Activated naive CD4-positive, alpha-beta T cell treated with Interleukin-2 at 50 U/mL for 16 hours (primary cell): ENCODE results near the gene ANGPTL2.

Source experiments
- DNase-seq: peaks from one replicate; pipeline ENCODE4 v3.0.0-alpha.2; 2020

Gene ANGPTL2

GRCh38 chr9:127067603-127068220 lies 54.7 kb downstream of the ANGPTL2 start:
- no peak for DNase-seq

DNA sequence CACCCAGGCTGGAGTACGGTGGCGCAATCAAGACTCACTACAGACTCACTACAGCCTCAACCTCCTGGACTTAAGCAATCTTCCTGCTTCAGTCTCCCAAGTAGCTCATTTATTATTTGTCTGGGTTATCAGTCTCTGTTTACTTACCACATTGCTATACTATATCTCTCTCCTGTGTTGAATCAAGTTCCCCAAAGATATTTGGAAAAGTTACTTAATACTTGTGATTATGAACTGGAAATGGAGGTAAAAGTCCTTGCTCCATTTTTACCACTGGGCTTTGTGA lies 55.6 kb downstream of the ANGPTL2 start:
- DNase-seq, result no peak

- DNase-seq, result no peak
Observed at GRCh38 chr9:127066060-127066850, 56.2 kb downstream of the ANGPTL2 start.

- DNase-seq, result no peak
Observed at GRCh38 chr9:127065592-127065991, 56.8 kb downstream of the ANGPTL2 start.

GRCh38 chr9:127064335-127064734 lies 58.1 kb downstream of the ANGPTL2 start:
- DNase-seq, result no peak

GRCh38 chr9:127061411-127061810 lies 61.0 kb downstream of the ANGPTL2 start:
- DNase-seq, result no peak

- no peak for DNase-seq
Observed at GRCh38 chr9:127059765-127060361, 62.6 kb downstream of the ANGPTL2 start.

- DNase-seq, result no peak
Observed at GRCh38 chr9:127059030-127059429, 63.4 kb downstream of the ANGPTL2 start.

- no peak for DNase-seq
Observed at GRCh38 chr9:127058645-127059021, 63.8 kb downstream of the ANGPTL2 start.

GRCh38 chr9:127058011-127058644 lies 64.3 kb downstream of the ANGPTL2 start:
- no peak for DNase-seq

- DNase-seq, result no peak
Observed at GRCh38 chr9:127056446-127056845, 66.0 kb downstream of the ANGPTL2 start.

DNA sequence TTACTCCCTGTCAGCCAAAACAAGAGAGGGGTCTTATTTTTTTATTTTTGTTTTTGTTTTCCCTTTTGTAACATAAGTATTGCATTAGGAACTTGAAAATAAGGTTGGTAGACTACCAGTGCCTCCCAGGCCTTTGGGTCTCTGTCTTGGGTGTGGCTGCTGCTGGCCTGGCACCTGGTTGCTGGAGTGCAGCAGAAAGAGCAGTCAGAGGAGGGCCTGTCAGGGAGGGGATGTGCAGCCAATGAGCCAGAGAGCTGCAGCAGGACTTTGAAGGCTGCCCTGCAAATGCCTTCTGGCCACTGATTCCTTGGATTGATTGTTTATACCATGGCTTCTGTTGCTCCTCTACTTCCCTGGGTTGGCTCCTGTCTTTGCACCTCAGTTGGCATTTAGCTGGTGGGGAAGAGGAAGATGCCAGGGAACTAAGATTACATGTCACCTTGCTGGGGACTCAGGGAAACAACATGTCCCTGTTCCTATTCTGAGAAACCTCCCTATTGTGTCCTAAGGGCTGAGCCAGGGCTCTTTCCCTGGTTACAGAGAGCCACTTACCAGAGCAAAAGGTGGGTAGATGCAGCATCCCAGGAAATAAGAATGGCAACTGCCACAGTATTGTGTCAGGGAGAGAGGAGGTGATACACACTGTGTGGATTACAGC lies 66.6 kb downstream of the ANGPTL2 start:
- DNase-seq, result no peak

DNA sequence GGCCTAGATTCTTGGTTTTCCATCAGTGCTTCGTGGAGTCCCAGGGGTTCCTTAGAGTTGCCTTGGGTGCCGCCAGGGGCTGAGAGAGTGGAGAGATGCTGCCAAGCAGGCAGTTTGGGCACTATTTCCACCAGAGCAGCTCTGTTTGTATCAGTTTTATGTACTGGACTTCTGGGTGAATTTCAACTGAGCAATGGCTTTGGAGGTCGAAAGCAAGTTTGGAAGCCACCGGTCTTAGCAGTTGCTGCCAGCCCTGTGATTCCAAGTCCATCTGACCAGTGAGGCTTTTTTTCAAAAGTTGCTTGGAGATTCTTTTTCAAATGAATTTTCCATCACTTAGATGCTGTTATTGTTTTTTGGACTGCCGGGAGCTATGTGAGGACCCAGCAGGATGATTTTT lies 68.5 kb downstream of the ANGPTL2 start:
- no peak for DNase-seq

DNA sequence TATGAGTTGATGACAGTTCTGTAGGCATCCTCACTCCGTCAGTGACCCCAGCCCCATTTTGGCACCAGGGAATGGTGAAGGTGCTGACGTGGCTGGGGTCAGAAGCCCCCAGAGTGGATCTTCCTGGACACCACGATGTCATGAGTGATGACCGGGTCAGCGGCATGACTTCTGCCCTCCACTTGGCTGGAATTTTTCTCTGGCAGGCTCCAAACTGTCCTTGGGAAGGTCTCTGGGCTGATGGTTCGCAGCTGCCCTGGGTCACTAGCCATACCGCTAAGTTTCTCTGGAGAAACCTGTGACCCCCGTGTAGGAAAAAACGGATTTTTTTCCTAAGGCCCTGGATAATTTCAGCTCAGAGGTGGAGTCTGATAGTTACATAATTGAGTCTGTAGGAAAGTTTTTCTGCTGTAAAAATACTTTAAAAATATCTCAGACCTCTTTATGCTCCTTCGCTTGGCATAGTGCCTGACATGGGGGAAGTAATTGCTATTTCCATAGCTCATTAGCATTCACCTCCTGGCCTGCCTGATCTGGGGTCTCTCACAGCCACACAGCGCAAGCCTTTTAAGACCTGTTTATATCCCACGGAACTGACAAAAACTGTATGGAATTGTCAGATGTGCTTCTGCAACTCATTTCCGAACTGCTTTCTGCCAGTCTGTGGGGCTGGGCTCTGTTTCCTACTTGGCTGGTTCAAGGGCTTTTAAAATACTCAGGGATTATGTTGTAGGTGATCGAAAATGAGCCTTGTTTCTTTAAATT lies 69.2 kb downstream of the ANGPTL2 start:
- no peak for DNase-seq

GRCh38 chr9:127051881-127052595 lies 70.4 kb downstream of the ANGPTL2 start:
- DNase-seq, result no peak

GRCh38 chr9:127050591-127051001 lies 71.8 kb downstream of the ANGPTL2 start:
- DNase-seq, result no peak

GRCh38 chr9:127050152-127050551 lies 72.3 kb downstream of the ANGPTL2 start:
- DNase-seq, result no peak

DNA sequence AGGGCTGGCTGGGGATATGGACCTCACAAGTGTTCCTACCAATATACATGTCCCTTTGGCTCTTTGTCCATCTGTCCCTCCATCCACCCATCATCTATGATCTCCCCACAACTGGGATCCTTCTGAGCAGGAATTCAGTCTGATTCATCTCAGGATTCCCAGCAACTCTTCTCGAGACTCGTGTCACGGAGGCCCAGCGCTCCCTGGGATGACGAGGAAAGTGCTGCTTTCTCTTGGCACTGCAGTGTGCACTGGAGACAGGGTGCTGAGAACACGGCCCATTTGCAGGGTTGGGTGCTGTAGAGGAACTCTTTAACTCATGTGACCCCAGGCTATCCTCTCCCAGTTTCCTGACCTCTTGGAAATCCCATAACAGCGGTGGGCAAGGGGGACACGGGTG lies 72.9 kb downstream of the ANGPTL2 start:
- no peak for DNase-seq

- peak; percentile 28 for DNase-seq
Observed at GRCh38 chr9:127049044-127049443, 73.4 kb downstream of the ANGPTL2 start.

GRCh38 chr9:127047971-127048370 lies 74.5 kb downstream of the ANGPTL2 start:
- no peak for DNase-seq

DNA sequence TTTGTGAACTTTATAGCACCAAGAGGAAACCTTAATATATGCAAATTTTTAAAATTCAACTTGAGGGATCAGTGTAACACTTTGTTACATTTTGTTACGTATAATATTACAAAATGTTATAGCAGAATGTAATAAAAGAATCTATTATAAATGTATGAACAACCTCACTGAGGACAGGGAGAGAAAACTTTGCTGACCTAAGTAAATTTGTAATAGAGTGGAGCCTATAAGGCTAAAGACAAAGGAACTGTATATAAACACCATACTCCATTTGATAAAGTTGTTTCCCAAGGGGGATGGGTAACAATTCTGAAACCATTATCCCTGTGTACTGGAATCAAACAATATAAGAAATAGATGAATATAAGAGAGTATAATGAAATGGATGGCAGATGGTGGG lies 77.3 kb downstream of the ANGPTL2 start:
- no peak for DNase-seq

DNA sequence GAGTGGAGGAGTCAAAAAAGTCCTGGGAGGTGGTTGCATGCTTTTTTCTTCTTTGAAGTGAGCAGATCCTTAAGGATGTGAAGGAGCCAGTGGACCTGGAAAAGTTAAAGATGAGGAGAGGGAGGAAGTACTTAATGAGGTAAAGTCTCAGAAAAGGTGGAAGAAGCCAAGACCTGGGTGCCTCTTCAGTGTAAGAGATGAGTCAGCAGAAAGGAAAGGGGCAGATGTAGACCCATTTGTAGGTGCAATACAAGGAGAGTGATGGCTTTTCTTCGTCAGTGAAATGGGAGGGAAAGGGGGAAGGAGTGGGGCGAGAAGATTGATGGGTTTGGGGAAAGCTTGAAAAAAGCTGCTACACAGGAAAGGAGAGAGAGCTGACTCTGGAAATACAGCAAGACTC lies 82.9 kb downstream of the ANGPTL2 start:
- no peak for DNase-seq
